H1 (cell line): Measurements from ENCODE around the gene RAD51B. TPM values are rescaled to one million over a fixed set of nuclear protein-coding genes. Genes with fewer than 3 reads are reported as not detected.
A peak's percentile ranks its signal among the peaks of the same experiment; 100 is the strongest.

Source experiments
- CTCF ChIA-PET: fragments of 300-600 bp; sonication (Branson Sonifier 250); formaldehyde crosslinking; loops from one replicate; lab custom pipeline; 2021; ENCODE audit not compliant: partially characterized antibody; lab: Charles Lee
- POLR2A ChIA-PET: fragments of 300-600 bp; sonication (Branson Sonifier 250); formaldehyde crosslinking; loops from one replicate; lab custom pipeline; 2021; ENCODE audit warnings: inconsistent platforms; ENCODE audit not compliant: partially characterized antibody; lab: Charles Lee
- DNase-seq, 2 experiments: peaks; one replicate each; pipeline versions ENCODE4 v3.0.0 to v3.0.0-alpha.2; 2010 to 2022; ENCODE audit warnings: low spot score in 2 of 2, low read depth in 1 of 2, mixed read lengths in 1 of 2
- FAIRE-seq: peaks from 2 replicates; lab custom pipeline; 2011; peaks lifted over from hg19 to GRCh38; lab: Jason Lieb, UNC
- H2AFZ ChIP-seq: 2 replicates; pipeline ENCODE4 v1.8.1; 2012; ENCODE audit warnings: low read length, inconsistent platforms
- H2AK5ac ChIP-seq: 2 replicates; pipeline ENCODE4 v1.6.1; 2013; ENCODE audit warnings: low read depth, low read length
- H2BK120ac ChIP-seq: replicated peaks from 2 replicates; pipeline ENCODE3; 2013; ENCODE audit warnings: low read depth, low read length, inconsistent platforms
- H2BK12ac ChIP-seq: 2 replicates; pipeline ENCODE4 v1.6.1; 2013; ENCODE audit warnings: low read depth, low read length
- H2BK15ac ChIP-seq: 2 replicates; pipeline ENCODE4 v1.6.1; 2013; ENCODE audit warnings: low read length
- H2BK20ac ChIP-seq: 2 replicates; pipeline ENCODE4 v1.6.1; 2013; ENCODE audit warnings: low read length
- H2BK5ac ChIP-seq: 2 replicates; pipeline ENCODE4 v1.6.1; 2013; ENCODE audit warnings: low read depth, low read length
- H3K14ac ChIP-seq: 2 replicates; pipeline ENCODE4 v1.6.1; 2013; ENCODE audit warnings: inconsistent platforms; ENCODE audit not compliant: insufficient read length
- H3K18ac ChIP-seq: 2 replicates; pipeline ENCODE4 v1.6.1; 2013; ENCODE audit warnings: low read length; ENCODE audit errors: extremely low read depth
- H3K23ac ChIP-seq: 2 replicates; pipeline ENCODE4 v1.6.1; 2013; ENCODE audit warnings: inconsistent platforms; ENCODE audit not compliant: insufficient read length
- H3K23me2 ChIP-seq: 2 replicates; pipeline ENCODE4 v1.6.1; 2013; ENCODE audit warnings: low read depth, low read length
- H3K27ac ChIP-seq: 2 replicates; pipeline ENCODE4 v1.6.1; 2011; ENCODE audit warnings: low read depth, low read length, inconsistent platforms
- H3K27me3 ChIP-seq, 4 experiments: replicated peaks in 1 of 4; 1 replicate in 1 of 4; 2 replicates in 3 of 4; pipeline versions ENCODE4 v1.6.1 to v1.8.1; 2011 to 2013; ENCODE audit warnings: low read length in 3 of 4, mild to moderate bottlenecking in 3 of 4, inconsistent platforms in 2 of 4, mixed read lengths in 2 of 4, moderate library complexity in 1 of 4; ENCODE audit not compliant: control insufficient read depth in 3 of 4, insufficient read depth in 3 of 4; ENCODE audit errors: extremely low read depth in 1 of 4
- H3K36me3 ChIP-seq, 4 experiments: 2 replicates each; pipeline versions ENCODE4 v1.6.1 to v1.8.1; 2011 to 2013; ENCODE audit warnings: mild to moderate bottlenecking in 4 of 4, low read length in 3 of 4, moderate library complexity in 2 of 4, control low read depth in 1 of 4, inconsistent platforms in 1 of 4; ENCODE audit not compliant: insufficient read depth in 4 of 4, control insufficient read depth in 2 of 4
- H3K4ac ChIP-seq: replicated peaks from 2 replicates; pipeline ENCODE3; 2013; ENCODE audit warnings: low read length, low read depth, mixed read lengths, inconsistent platforms; ENCODE audit not compliant: insufficient read length
- H3K4me1 ChIP-seq, 4 experiments: replicated peaks in 1 of 4; 1 replicate in 1 of 4; 2 replicates in 3 of 4; pipeline versions ENCODE4 v1.6.1 to v1.8.1; 2011 to 2013; ENCODE audit warnings: low read length in 3 of 4, inconsistent platforms in 2 of 4, mixed read lengths in 1 of 4; ENCODE audit not compliant: insufficient read depth in 4 of 4, control insufficient read depth in 3 of 4
- H3K4me2 ChIP-seq, 2 experiments: 2 replicates each; pipeline versions ENCODE4 v1.6.1 to v1.8.1; 2011 to 2013; ENCODE audit warnings: low read depth in 2 of 2, low read length in 2 of 2, control low read depth in 1 of 2, inconsistent platforms in 1 of 2, mild to moderate bottlenecking in 1 of 2; ENCODE audit not compliant: insufficient read depth in 1 of 2
- H3K4me3 ChIP-seq, 4 experiments: fragments of 200-600, 300-600 bp in 1 of 4; sonication (generic), shearing (Covaris generic), sonication (Bioruptor Twin) in 1 of 4; 2 replicates each; pipeline versions ENCODE4 v1.5.1 to v1.8.1; 2011 to 2016; ENCODE audit warnings: low read length in 4 of 4, low read depth in 3 of 4, control low read depth in 2 of 4, inconsistent platforms in 2 of 4, mild to moderate bottlenecking in 2 of 4, mixed read lengths in 1 of 4, moderate library complexity in 1 of 4; ENCODE audit not compliant: insufficient read depth in 2 of 4; ENCODE audit errors: extremely low read depth in 1 of 4
- H3K56ac ChIP-seq: replicated peaks from 2 replicates; pipeline ENCODE3; 2013; ENCODE audit warnings: low read depth, mild to moderate bottlenecking, mixed read lengths, low read length, inconsistent platforms; ENCODE audit not compliant: insufficient read length
- H3K79me1 ChIP-seq: 2 replicates; pipeline ENCODE4 v1.6.1; 2013; ENCODE audit warnings: low read depth, low read length, control low read depth
- H3K79me2 ChIP-seq, 2 experiments: 2 replicates each; pipeline versions ENCODE4 v1.6.1 to v1.8.1; 2012 to 2013; ENCODE audit warnings: low read length in 2 of 2, mild to moderate bottlenecking in 2 of 2, inconsistent platforms in 1 of 2; ENCODE audit not compliant: insufficient read depth in 2 of 2, control insufficient read depth in 1 of 2
- H3K9ac ChIP-seq, 4 experiments: replicated peaks in 1 of 4; 1 replicate in 1 of 4; 2 replicates in 3 of 4; pipeline versions ENCODE4 v1.6.1 to v1.8.1; 2011 to 2013; ENCODE audit warnings: low read depth in 3 of 4, low read length in 3 of 4, control low read depth in 2 of 4, mild to moderate bottlenecking in 2 of 4, moderate library complexity in 2 of 4, inconsistent platforms in 1 of 4; ENCODE audit errors: extremely low read depth in 1 of 4
- H3K9me3 ChIP-seq, 2 experiments: 2 replicates each; pipeline versions ENCODE4 v1.6.1 to v1.8.1; 2012 to 2013; ENCODE audit warnings: mild to moderate bottlenecking in 2 of 2, moderate library complexity in 2 of 2, control low read depth in 1 of 2, inconsistent platforms in 1 of 2, low read depth in 1 of 2, low read length in 1 of 2, mixed read lengths in 1 of 2; ENCODE audit not compliant: insufficient read depth in 2 of 2
- H4K20me1 ChIP-seq, 2 experiments: replicated peaks in 1 of 2; 2 replicates each; pipeline versions ENCODE3 to v1.8.1; 2011 to 2013; ENCODE audit warnings: inconsistent platforms in 2 of 2, low read length in 2 of 2, mild to moderate bottlenecking in 1 of 2; ENCODE audit not compliant: insufficient read depth in 2 of 2, control insufficient read depth in 1 of 2
- H4K5ac ChIP-seq: 2 replicates; pipeline ENCODE4 v1.6.1; 2013; ENCODE audit warnings: low read length, low read depth, mixed read lengths, inconsistent platforms; ENCODE audit not compliant: insufficient read length
- H4K8ac ChIP-seq: 2 replicates; pipeline ENCODE4 v1.8.0; 2013; ENCODE audit warnings: mild to moderate bottlenecking, moderate library complexity, low read length, inconsistent platforms; ENCODE audit not compliant: insufficient read depth; ENCODE audit errors: extremely low read depth
- H4K91ac ChIP-seq: replicated peaks from 2 replicates; pipeline ENCODE3; 2013; ENCODE audit warnings: low read length, mixed read lengths, inconsistent platforms; ENCODE audit not compliant: insufficient read length
- BRCA1 ChIP-seq: IDR thresholded peaks from 2 replicates; pipeline ENCODE4 v1.6.1; 2012; ENCODE audit warnings: low read depth, low read length, improper control_type of control experiment
- CREB1 ChIP-seq: IDR thresholded peaks from 2 replicates; pipeline ENCODE4 v1.6.1; 2012; ENCODE audit warnings: inconsistent platforms
- POU5F1 ChIP-seq: IDR thresholded peaks from 2 replicates; pipeline ENCODE4 v1.6.1; 2011; ENCODE audit warnings: low read depth, mild to moderate bottlenecking, low read length, moderate library complexity
- RBBP5 ChIP-seq: IDR thresholded peaks from 2 replicates; pipeline ENCODE4 v1.7.1; 2012; ENCODE audit warnings: low read depth, mild to moderate bottlenecking, inconsistent platforms, low read length, moderate library complexity, borderline replicate concordance
- SRF ChIP-seq: IDR thresholded peaks from 2 replicates; pipeline ENCODE4 v1.6.1; 2011; ENCODE audit warnings: mild to moderate bottlenecking, low read depth, low read length, moderate library complexity
- WGBS, 2 experiments: shearing (Covaris generic) in 1 of 2; methylation state at CpG; one replicate each; pipeline versions ENCODE4 v1.1.6 to v1.1.7; 2013 to 2015; ENCODE audit warnings: low lambda C conversion rate in 2 of 2, mixed read lengths in 2 of 2, inconsistent platforms in 1 of 2, low coverage in 1 of 2, missing lambda C conversion rate in 1 of 2; ENCODE audit not compliant: insufficient replicate concordance in 2 of 2, insufficient coverage in 1 of 2, insufficient read length in 1 of 2; ENCODE audit errors: extremely low coverage in 1 of 2, missing lambda C conversion rate in 1 of 2; 5-methylcytosine and 5-hydroxymethylcytosine counted together
- polyA plus RNA-seq, 7 experiments: library from polyadenylated mRNA; depleted of rRNA in 3 of 7; stranded (reverse) in 5 of 7; unstranded in 2 of 7; fragments of >200 nt in 5 of 7; fragments of 200-250 nt in 2 of 7; gene quantifications; 1 replicate in 5 of 7; 2 replicates in 1 of 7; 4 replicates in 1 of 7; pipeline versions ENCODE4 v1.2.1 to v1.2.3, GENCODE V29; 2011 to 2013; ENCODE audit warnings: missing spikeins in 2 of 7, mixed read lengths in 2 of 7
- total RNA-seq: library from RNA; stranded (reverse); fragmentation: NEBNext Ultra II Directional; extraction: Animal tissue kit (Norgen Biotek cat#: 25700); gene quantifications from 2 replicates; pipeline ENCODE4 v1.2.1, GENCODE V29; 2021

The RAD51B gene
- total and polyA plus RNA-seq, 2 of the 8 experiments (the other 6 are each of a cell fraction or from before 2014, with no cell fraction given) = 3.9 to 14.9 TPM

DNA sequence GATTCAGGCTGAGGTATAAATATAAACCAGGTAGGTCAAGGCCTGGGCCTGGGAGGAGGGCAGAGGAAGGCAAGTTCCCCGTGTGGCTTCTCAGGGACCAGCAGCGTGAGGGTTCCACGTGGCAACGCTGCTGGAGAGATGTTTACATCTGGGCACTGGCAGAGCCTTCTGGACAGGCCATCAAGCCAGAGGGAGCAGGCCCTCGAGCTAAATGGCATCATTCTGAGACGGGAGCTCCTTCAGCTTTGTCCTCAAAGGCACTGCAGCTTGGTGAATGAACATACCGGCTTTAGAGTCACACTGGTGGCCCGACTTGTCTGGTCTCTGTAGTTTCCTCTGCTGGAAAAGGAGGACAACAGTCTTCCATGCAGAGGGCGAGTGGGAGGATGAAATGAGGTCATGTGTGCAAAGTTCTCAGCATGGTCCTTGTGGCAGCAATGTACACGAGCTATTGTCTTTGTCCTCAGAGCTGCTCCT, 742.0 kb downstream of the RAD51B start:
- no peaks in the 10 kb centered on the region for H3K79me2 ChIP-seq
- no peaks in the 10 kb centered on the region for H3K23me2 ChIP-seq
- H3K4me1 ChIP-seq = peaks cover 0 to 11% (median 0%) of the 10 kb centered on the region in 4 experiments; a peak in 3 of 7 replicates
- H2BK5ac ChIP-seq = 0 out of 2 replicates have a peak overlapping the region, but pooled peaks have one; percentile 21
- H4K5ac ChIP-seq = no peak overlapping the region
- H3K27me3 ChIP-seq = no peaks in the 10 kb centered on the region
- no peaks in the 10 kb centered on the region for H3K9me3 ChIP-seq
- TF ChIP-seq SRF (no peak), BRCA1 (no peak), POU5F1 (no peak), CREB1 (no peak), RBBP5 (no peak)
- TF ChIP-seq, all 59 proteins: peak for 0
- H4K8ac ChIP-seq = no peak overlapping the region; the same call in 1 of the 2 replicates
- no peaks in the 10 kb centered on the region for H3K36me3 ChIP-seq
- no peak overlapping the region for H2BK15ac ChIP-seq
- H3K79me1 ChIP-seq = no peaks in the 10 kb centered on the region
- no peaks in the 10 kb centered on the region for H4K20me1 ChIP-seq
- H3K27ac ChIP-seq = no peak overlapping the region
- no peak overlapping the region for H3K4me2 ChIP-seq
- FAIRE-seq (no peak), DNase-seq (no peak)
- CTCF ChIA-PET = interaction anchor here (2.3 kb wide), 1 partner anchor 116 kb away, joined by 5 read pairs; no protein-coding TSS in a partner anchor
- H3K18ac ChIP-seq = 0 out of 2 replicates have a peak overlapping the region, but pooled peaks have one; percentile 29
- no peak overlapping the region for H3K23ac ChIP-seq
- H3K56ac ChIP-seq = no peak overlapping the region
- no peak overlapping the region for H3K4me3 ChIP-seq
- peak overlapping the region; percentile 63; the same call in 1 of the 2 replicates for H2BK12ac ChIP-seq
- POLR2A ChIA-PET = no interaction called here
- H3K14ac ChIP-seq = no peak overlapping the region
- no peak overlapping the region for H2AFZ ChIP-seq
- WGBS, 2 experiments = 85% methylated on average over 9 of the region's 10 CpGs; no CpG with 5 or more reads in 1 of the 2 experiments
- H2AK5ac ChIP-seq = no peak overlapping the region
- H3K9ac ChIP-seq = no peak overlapping the region
- H3K4ac ChIP-seq = no peak overlapping the region
- H2BK120ac ChIP-seq = no peak overlapping the region
- H4K91ac ChIP-seq = no peak overlapping the region
- peak overlapping the region; percentile 5; the same call in 1 of the 2 replicates for H2BK20ac ChIP-seq
